BJ (cell line): ENCODE results near the gene IL10. TPM values are rescaled to one million over a fixed set of nuclear protein-coding genes. Genes with fewer than 3 reads are reported as not detected.

ENCODE experiments used
- CTCF ChIA-PET: fragments of 350-600 bp; formaldehyde crosslinking; extraction: SDS; loops from one replicate; lab custom pipeline; 2021; ENCODE audit warnings: antibody characterized with exemption, inconsistent platforms; lab: Yijun Ruan, JAX
- POLR2A ChIA-PET: fragments of 300-600 bp; sonication (Branson Sonifier 250); formaldehyde crosslinking; extraction: SDS; loops from one replicate; lab custom pipeline; 2021; ENCODE audit warnings: antibody characterized with exemption; lab: Charles Lee
- DNase-seq: peaks from one replicate; pipeline ENCODE4 v3.0.0-alpha.2; 2011; ENCODE audit warnings: low read depth
- H3K27me3 ChIP-seq: 2 replicates; pipeline ENCODE4 v1.6.0; 2011; ENCODE audit warnings: low read length; ENCODE audit not compliant: control insufficient read depth, insufficient read depth
- H3K36me3 ChIP-seq: 2 replicates; pipeline ENCODE4 v1.5.1; 2011; ENCODE audit warnings: low read length; ENCODE audit not compliant: control insufficient read depth, insufficient read depth
- H3K4me3 ChIP-seq: 2 replicates; pipeline ENCODE4 v1.5.1; 2011; ENCODE audit warnings: low read depth, mild to moderate bottlenecking, control low read depth, low read length
- polyA plus RNA-seq: library from polyadenylated mRNA; depleted of rRNA; stranded (reverse); fragments of >200 nt; gene quantifications from 2 replicates; pipeline ENCODE4 v1.2.3, GENCODE V29; 2011
- TF ChIP-seq, protein P1 (sequence below): IDR thresholded peaks from 2 replicates; pipeline ENCODE4 v1.5.1; 2011; ENCODE audit warnings: low read depth, mild to moderate bottlenecking, control low read depth, inconsistent platforms, low read length, moderate library complexity; ENCODE audit not compliant: insufficient read depth

The IL10 gene
- polyA plus RNA-seq, 1 experiment: not detected

DNA sequence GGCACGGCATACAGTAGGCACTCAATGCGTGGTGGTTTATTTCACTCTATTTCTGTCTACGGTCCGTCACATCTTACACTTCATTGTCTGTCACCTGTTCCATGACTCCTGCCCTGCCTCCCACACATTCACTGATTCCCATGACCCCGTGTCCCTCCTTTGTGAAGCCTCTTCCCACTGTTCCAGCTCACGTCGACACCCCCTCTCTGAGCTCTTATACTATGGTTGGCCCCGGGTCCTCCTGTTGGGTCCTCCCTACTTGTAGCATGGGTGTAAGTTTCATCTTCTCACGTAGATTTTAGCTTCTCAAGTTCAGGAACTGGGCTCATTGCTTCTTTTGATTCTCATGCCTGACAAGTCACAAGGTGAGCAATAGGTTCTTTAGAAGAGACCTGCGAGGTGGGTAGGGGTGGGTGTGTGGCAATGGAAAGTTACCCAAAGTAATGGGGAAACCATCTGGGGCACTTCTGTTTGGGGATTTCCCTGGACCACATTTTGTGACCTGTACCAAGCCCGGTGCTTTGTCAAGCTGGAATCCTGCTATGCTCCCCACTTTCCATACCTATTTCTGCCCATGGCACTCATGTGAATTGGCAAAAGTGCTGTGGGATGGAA lies 22.1 kb upstream of the IL10 start:
- ChIA-PET CTCF (interaction anchor here (0.7 to 1.7 kb wide), 4 partner anchors 13 to 118 kb away, joined by 3 to 6 read pairs (median 5); no protein-coding TSS in a partner anchor), POLR2A (no interaction called here)
- no peaks in the 10 kb centered on the region for H3K27me3 ChIP-seq
- TF ChIP-seq, protein P1, sequence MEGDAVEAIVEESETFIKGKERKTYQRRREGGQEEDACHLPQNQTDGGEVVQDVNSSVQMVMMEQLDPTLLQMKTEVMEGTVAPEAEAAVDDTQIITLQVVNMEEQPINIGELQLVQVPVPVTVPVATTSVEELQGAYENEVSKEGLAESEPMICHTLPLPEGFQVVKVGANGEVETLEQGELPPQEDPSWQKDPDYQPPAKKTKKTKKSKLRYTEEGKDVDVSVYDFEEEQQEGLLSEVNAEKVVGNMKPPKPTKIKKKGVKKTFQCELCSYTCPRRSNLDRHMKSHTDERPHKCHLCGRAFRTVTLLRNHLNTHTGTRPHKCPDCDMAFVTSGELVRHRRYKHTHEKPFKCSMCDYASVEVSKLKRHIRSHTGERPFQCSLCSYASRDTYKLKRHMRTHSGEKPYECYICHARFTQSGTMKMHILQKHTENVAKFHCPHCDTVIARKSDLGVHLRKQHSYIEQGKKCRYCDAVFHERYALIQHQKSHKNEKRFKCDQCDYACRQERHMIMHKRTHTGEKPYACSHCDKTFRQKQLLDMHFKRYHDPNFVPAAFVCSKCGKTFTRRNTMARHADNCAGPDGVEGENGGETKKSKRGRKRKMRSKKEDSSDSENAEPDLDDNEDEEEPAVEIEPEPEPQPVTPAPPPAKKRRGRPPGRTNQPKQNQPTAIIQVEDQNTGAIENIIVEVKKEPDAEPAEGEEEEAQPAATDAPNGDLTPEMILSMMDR: no peak
- no peak for DNase-seq
- no peak overlapping the region for H3K4me3 ChIP-seq
- H3K36me3 ChIP-seq: no peaks in the 10 kb centered on the region

- TF ChIP-seq, protein P1: no peak
- H3K27me3 ChIP-seq: no peaks in the 10 kb centered on the region
- ChIA-PET CTCF (interaction anchor here (0.9 to 1.6 kb wide), 3 partner anchors 16 to 59 kb away, joined by 3 to 6 read pairs (median 4); no protein-coding TSS in a partner anchor), POLR2A (no interaction called here)
- no peak overlapping the region for H3K4me3 ChIP-seq
- no peak for DNase-seq
- H3K36me3 ChIP-seq: no peaks in the 10 kb centered on the region
Observed at GRCh38 chr1:206793620-206794019, 21.3 kb upstream of the IL10 start.

GRCh38 chr1:206792939-206793607 lies 20.8 kb upstream of the IL10 start:
- Histone ChIP-seq H3K36me3 (no peaks in the 10 kb centered on the region), H3K27me3 (no peaks in the 10 kb centered on the region), H3K4me3 (no peak overlapping the region)
- TF ChIP-seq, protein P1: no peak
- CTCF ChIA-PET: interaction anchor here (0.9 to 1.6 kb wide), 4 partner anchors 11 to 58 kb away, joined by 3 to 6 read pairs (median 5); no protein-coding TSS in a partner anchor
- POLR2A ChIA-PET: no interaction called here
- no peak for DNase-seq

- ChIA-PET POLR2A (no interaction called here), CTCF (no interaction called here)
- H3K27me3 ChIP-seq: no peaks in the 10 kb centered on the region; the same call in 1 of the 2 replicates
- no peaks in the 10 kb centered on the region for H3K36me3 ChIP-seq
- no peak for DNase-seq
- TF ChIP-seq, protein P1: no peak
- H3K4me3 ChIP-seq: no peak overlapping the region
Observed at GRCh38 chr1:206790502-206791250, 18.4 kb upstream of the IL10 start.

DNA sequence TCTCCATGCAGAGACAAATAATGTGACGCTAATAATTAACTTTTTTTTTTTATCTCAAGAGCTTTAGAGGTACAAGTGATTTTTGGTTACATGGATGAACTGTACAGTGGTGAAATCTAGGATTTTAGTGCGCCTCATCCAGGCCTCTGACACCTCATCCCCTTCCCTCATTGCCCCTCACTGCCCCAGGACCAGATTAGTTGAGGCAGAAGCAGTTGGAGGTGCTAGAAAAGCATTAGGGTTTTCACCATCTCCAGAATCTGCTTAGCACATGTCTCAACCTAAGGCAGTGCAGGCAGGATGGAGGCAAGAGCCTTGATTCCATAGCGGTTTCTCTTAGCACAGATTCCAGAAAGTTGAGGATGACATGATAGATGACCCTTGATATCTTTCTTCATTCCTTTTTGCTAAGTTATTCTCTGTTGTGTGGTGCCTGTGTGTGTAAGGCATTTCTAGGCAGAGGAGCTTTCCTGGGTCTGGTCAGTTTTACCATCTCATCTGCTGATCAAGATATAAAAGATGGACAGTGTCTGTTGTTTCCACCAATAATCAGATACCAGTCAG lies 16.3 kb upstream of the IL10 start:
- ChIA-PET POLR2A (no interaction called here), CTCF (interaction anchor here (1.2 to 1.7 kb wide), 3 partner anchors 13 to 54 kb away, joined by 3 to 5 read pairs (median 3); no protein-coding TSS in a partner anchor)
- TF ChIP-seq, protein P1: no peak
- Histone ChIP-seq H3K36me3 (no peaks in the 10 kb centered on the region), H3K27me3 (no peaks in the 10 kb centered on the region; the same call in 1 of the 2 replicates), H3K4me3 (no peak overlapping the region)
- DNase-seq: no peak
